GM11168 (cell line): ENCODE data around the gene IQSEC1.

Experiments used
- in situ Hi-C: fragments of 300-500 bp; cut with MboI; formaldehyde crosslinking; loops from one replicate; pipeline ENCODE4 v1.12.0; 2022; ENCODE audit warnings: low sequenced_read_pairs; ENCODE audit not compliant: unreplicated experiment

Gene IQSEC1

GRCh38 chr3:12992629-12993516 lies 80.4 kb downstream of the IQSEC1 start:
- in situ Hi-C loops: no loop called here

- in situ Hi-C loops: no loop called here
Observed at GRCh38 chr3:12991861-12992281, 81.4 kb downstream of the IQSEC1 start.

- in situ Hi-C loops: no loop called here
Observed at GRCh38 chr3:12991481-12991837, 81.8 kb downstream of the IQSEC1 start.

- in situ Hi-C loops: no loop called here
Observed at GRCh38 chr3:12990781-12991480, 82.3 kb downstream of the IQSEC1 start.

GRCh38 chr3:12990306-12990705 lies 82.9 kb downstream of the IQSEC1 start:
- in situ Hi-C loops: no loop called here

- in situ Hi-C loops: no loop called here
Observed at GRCh38 chr3:12988728-12989454, 84.3 kb downstream of the IQSEC1 start.

- in situ Hi-C loops: no loop called here
Observed at GRCh38 chr3:12987602-12988001, 85.6 kb downstream of the IQSEC1 start.

GRCh38 chr3:12986986-12987385 lies 86.2 kb downstream of the IQSEC1 start:
- in situ Hi-C loops: no loop called here

- in situ Hi-C loops: no loop called here
Observed at GRCh38 chr3:12986521-12986920, 86.7 kb downstream of the IQSEC1 start.

GRCh38 chr3:12986031-12986430 lies 87.2 kb downstream of the IQSEC1 start:
- in situ Hi-C loops: no loop called here

GRCh38 chr3:12985148-12985547 lies 88.1 kb downstream of the IQSEC1 start:
- in situ Hi-C loops: no loop called here

- in situ Hi-C loops: no loop called here
Observed at GRCh38 chr3:12984023-12984823, 89.0 kb downstream of the IQSEC1 start.

GRCh38 chr3:12983319-12983718 lies 89.9 kb downstream of the IQSEC1 start:
- in situ Hi-C loops: no loop called here

- in situ Hi-C loops: no loop called here
Observed at GRCh38 chr3:12982619-12983101, 90.6 kb downstream of the IQSEC1 start.

- in situ Hi-C loops: no loop called here
Observed at GRCh38 chr3:12981306-12982275, 91.6 kb downstream of the IQSEC1 start.

- in situ Hi-C loops: no loop called here
Observed at GRCh38 chr3:12980596-12981290, 92.5 kb downstream of the IQSEC1 start.

- in situ Hi-C loops: no loop called here
Observed at GRCh38 chr3:12979947-12980487, 93.2 kb downstream of the IQSEC1 start.
